Thyroid gland (tissue), 4 donors: ENCODE results near the gene SFXN2.
A peak's percentile ranks its signal among the peaks of the same experiment; 100 is the strongest.

Experiments used
- CTCF ChIP-seq, 6 experiments: fragments of 200-600 bp in 3 of 6; fragments of 450-650 bp in 3 of 6; sonication (generic) in 3 of 6; IDR thresholded peaks; one replicate each; pipeline ENCODE4 v1.5.1; 2016 to 2019; ENCODE audit warnings: antibody characterized with exemption in 6 of 6, mild to moderate bottlenecking in 2 of 6, inconsistent platforms in 1 of 6, moderate library complexity in 1 of 6
- POLR2A ChIP-seq, 2 donors: fragments of 450-650 bp; IDR thresholded peaks; one replicate each; pipeline ENCODE4 v1.6.1; 2017; ENCODE audit warnings: antibody characterized with exemption in 2 of 2, mild to moderate bottlenecking in 2 of 2, moderate library complexity in 1 of 2

GRCh38 chr10:102775201-102775934 lies 60.9 kb downstream of the SFXN2 start:
- TF ChIP-seq CTCF (IDR thresholded peaks at IDR 0.05) (no peak), POLR2A (IDR thresholded peaks at IDR 0.05) (peak in 1 of 2 donors; percentile 49)
